DLD1 (cell line): Measurements from ENCODE around the gene ROBO1.
"Not testable (repeated sequence)": the region's sequence is repeated elsewhere in the genome, so short reads cannot be mapped to it uniquely, and the experiment has no call there.

Source experiments
- in situ Hi-C: cut with HindIII; loops from 2 replicates; pipeline ENCODE4 v1.10.0; 2017; ENCODE audit warnings: low sequenced_read_pairs

ROBO1 gene

DNA sequence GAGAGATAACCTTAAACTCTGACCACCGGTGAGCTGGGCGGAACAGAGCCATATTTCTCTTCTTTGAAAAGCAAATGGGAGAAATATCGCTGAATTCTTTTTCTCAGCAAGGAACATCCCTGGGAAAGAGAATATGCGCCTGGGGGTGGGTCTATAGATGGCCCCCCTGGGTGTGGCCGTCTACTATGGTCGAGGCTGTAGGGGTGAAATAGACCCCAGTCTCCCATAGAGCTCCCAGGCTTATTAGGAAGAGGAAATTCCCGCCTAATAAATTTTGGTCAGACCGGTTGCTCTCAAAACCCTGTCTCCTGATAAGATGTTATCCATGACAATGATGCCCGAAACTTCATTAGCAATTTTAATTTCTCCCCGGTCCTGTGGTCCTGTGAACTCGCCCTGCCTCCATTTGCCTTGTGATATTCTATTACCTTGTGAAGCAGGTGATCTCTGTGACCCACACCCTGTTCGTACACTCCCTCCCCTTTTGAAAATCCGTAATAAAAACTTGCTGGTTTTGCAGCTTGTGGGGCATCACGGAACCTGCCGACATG is 441.9 kb downstream of the ROBO1 start:
- in situ Hi-C loops, result not testable (repeated sequence)

- in situ Hi-C loops, result no loop called here
These were observed 450.0 kb downstream of the ROBO1 start for GRCh38 chr3:79317551-79318518.

DNA sequence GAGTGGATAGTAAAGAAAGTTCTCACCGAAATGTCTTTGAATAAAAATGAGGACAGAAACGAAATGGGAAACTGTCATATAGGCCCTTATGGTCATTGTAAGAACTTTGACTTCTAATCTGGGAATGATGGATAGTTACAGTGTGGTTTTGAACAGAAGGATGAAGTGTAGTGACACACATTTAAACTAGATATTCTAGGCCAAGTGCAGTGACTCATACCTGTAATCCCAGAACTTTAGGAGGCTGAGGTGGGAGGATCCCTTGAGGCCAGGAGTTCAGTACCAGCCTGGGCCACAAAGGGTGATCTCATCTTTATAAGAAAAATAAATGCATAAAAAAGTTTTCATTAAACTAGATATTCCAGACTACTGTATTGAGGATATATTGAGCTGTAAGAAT is 452.8 kb downstream of the ROBO1 start:
- in situ Hi-C loops, result no loop called here

- in situ Hi-C loops, result no loop called here
These were observed 453.3 kb downstream of the ROBO1 start for GRCh38 chr3:79314544-79314943.

GRCh38 chr3:79310016-79310415 is 457.8 kb downstream of the ROBO1 start:
- in situ Hi-C loops, result no loop called here

- in situ Hi-C loops, result no loop called here
These were observed 460.7 kb downstream of the ROBO1 start for GRCh38 chr3:79306934-79307570.

- in situ Hi-C loops, result not testable (repeated sequence)
These were observed 467.7 kb downstream of the ROBO1 start for GRCh38 chr3:79299949-79300635.

GRCh38 chr3:79297245-79297960 is 470.4 kb downstream of the ROBO1 start:
- in situ Hi-C loops, result no loop called here

- in situ Hi-C loops, result no loop called here
These were observed 480.9 kb downstream of the ROBO1 start for GRCh38 chr3:79286882-79287281.

GRCh38 chr3:79285871-79286270 is 481.9 kb downstream of the ROBO1 start:
- in situ Hi-C loops, result no loop called here

DNA sequence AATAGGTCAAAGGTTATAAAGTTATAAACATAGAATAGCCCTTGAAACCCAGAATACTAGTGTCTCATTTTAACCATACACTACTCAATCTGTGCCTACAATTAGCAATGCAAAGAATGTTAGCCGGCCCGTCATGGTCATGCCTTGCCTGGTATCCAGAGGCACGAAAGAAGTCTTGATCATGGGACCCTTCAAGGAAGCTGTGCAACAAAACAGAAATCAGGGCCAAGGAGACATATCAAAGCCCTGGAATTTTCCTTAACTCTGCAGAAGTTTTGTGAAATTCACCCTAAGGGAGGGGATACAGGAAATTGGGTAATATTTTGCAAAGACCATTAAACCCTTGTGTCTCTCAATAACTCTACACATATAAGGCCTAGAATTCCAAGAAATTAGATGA is 482.4 kb downstream of the ROBO1 start:
- in situ Hi-C loops, result no loop called here

- in situ Hi-C loops, result no loop called here
These were observed 483.0 kb downstream of the ROBO1 start for GRCh38 chr3:79284781-79285180.

DNA sequence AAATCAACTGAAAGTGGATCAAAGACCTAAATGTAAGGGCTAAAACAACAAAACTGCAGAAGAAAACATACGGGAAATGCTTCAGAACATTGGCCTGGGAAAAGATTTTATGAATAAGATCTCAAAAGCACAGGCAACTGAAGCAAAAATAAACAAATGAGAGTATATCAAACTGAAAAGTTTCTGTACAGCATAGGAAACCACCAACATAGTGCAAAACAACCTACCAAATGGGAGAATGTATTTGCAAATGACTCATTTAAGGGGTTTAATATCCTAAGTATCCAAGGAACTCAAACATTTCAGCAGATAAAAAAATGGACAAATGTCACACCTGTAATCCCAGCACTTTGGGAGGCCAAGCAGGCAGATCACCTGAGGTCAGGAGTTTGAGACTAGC is 489.1 kb downstream of the ROBO1 start:
- in situ Hi-C loops, result no loop called here

DNA sequence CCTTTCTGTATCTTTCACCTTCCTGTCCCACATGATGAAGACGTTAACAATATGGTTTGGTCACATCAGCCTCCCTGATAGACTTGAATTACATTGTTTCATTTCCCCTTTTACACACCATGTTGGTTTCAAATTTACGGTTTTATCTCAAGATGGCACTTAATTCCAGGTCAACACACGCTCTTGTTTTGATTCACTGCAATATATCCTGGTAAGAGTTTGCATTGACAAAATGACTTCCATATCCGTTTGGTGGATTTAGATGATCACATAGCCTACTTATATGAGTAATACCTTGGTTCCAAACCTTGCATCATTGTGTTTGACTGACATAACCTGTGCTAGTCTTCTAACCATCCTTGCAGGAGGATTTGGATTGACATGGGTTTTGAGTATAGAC is 499.4 kb downstream of the ROBO1 start:
- in situ Hi-C loops, result no loop called here

DNA sequence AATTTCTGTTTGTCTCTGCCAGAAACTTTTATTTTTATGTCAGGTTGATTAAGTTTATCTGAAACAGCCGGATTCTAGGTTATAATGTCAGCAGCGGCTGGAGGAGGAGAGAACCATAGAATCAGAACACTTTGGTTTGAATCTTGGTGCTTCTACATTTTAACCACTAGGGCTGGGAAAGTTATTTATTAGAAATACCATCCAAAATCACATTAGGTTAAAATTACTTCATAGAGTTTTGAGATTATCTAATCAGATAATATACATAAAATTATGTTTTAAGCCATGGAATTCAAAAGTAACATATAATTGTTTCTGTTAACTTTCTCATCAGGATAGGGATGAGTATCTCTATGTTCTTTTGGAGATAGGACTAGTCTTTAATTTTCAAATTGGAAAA is 502.9 kb downstream of the ROBO1 start:
- in situ Hi-C loops, result no loop called here

DNA sequence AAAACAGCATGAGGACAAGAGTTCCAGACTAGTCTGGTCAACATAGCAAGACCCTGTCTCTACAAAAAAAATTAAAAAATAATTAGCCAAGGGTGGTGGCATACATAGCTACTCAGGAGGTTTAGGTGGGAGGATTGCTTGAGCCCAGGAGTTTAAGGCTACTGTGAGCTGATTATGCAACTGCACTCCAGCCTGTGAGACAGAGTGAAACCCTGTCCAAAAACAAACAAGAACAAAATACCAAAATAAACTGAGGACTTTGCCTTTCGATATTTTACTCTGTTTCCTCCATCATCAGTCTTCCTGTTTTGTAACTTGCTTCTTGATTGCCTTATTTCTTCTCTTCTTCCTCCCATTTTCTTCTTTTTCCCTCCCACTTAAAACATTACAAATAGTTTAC is 504.4 kb downstream of the ROBO1 start:
- in situ Hi-C loops, result no loop called here

DNA sequence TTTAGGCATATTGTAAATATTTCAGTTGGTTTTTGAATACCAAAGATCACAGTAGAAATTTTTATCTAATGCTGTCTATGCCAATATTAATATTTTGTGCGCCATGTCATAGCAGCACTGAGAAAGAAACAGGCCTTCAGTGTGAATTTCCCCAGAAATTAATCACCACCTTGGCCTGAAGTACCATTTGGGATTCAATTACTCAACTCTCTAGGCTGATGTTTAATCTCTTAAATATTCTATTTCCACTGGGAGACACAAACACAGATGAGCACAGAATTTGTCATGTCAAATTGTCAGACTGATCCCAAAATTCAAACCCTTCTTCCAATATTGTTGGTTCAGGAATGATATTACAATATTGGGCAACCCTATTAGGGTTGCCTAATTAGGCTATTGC is 509.3 kb downstream of the ROBO1 start:
- in situ Hi-C loops, result no loop called here

- in situ Hi-C loops, result no loop called here
These were observed 510.0 kb downstream of the ROBO1 start for GRCh38 chr3:79257791-79258190.

- in situ Hi-C loops, result no loop called here
These were observed 512.1 kb downstream of the ROBO1 start for GRCh38 chr3:79255702-79256101.

DNA sequence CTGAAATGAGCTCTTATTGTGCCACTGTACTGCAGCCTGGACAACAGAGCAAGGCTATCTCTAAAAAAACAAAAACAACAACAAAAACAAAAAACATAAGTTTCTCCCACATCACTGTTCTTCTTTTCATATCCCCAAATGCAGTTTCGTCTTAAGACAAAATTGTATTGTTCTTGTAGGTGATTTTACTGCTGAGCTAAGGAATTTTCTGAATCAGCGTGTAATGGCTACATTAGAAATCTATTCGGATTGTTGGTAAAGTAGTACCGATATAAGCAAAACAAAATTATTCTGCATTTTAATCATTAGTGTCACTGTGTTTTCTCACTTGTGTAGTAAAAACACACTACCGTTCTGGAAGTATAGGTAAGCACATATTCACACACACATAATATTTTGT is 512.5 kb downstream of the ROBO1 start:
- in situ Hi-C loops, result no loop called here

DNA sequence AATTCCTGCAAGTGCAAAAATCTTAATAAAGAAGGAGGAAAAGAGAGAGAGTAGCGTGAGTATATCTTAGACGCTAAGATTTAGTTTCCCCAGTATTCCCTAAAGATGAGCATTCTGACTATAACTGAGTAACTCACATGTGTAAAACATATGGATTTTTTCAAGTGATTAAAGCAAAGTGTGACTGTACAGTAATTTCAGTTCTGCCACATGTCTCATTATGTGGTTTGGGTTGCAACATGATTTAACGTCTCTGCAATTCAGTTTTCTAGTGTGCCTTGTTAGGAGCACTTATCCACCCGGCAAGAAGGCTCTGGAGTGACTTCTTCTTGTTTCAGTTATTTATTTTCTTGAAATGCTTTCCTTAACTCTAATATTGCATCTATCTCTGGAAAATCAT is 514.1 kb downstream of the ROBO1 start:
- in situ Hi-C loops, result no loop called here
